Hematopoietic multipotent progenitor cell treated with erythropoietin and hydrocortisone succinate and interleukin-3 and kit ligand, for 4 days (in vitro differentiated cells): Measurements from ENCODE around the gene MRM2.

ENCODE experiments used
- DNase-seq: peaks from one replicate; pipeline ENCODE4 v3.0.0-alpha.2; 2015

MRM2 gene

DNA sequence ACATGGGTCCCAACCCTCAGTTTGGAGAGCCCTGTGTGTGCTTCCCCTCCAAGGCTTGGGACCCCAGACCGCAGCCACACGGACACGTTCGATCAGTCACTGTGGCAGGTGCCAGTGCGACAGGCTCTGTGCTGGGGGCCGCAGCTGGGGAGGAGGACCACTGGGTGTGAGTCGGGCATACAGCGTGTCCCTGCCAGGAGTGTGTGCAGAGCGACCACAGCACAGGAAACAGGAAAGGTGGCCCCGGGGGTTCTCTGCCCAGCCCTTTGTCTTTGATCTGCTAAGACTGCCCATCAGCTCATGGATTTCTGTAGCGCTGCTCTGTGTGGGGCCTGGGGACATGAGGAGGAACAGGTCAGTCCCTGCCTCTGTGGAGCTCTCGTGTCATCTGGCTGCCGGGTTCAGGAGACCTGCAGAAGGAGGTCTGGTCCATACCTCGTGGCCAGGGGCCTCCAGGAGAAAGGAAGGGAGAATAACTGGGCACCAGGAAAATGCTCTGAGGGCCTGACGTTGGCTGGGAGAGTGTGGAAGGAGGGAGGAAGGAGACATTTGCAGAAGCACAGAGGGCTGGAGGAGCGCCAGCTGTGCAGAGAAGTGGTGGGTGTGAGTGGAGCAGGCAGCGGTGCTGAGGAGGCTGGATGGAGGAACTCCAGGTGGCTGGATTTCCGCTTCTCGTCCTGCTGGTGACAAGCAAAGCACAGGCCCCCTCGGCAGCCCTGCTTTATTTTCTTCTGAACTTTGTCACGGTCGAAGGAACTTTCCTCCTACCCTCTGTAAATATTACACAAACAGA, 4.1 kb upstream of the MRM2 start:
- peak; percentile 68 for DNase-seq

GRCh38 chr7:2244404-2244995, 2.5 kb upstream of the MRM2 start:
- no peak for DNase-seq

GRCh38 chr7:2243458-2243857, 1.5 kb upstream of the MRM2 start:
- peak; percentile 26 for DNase-seq

DNA sequence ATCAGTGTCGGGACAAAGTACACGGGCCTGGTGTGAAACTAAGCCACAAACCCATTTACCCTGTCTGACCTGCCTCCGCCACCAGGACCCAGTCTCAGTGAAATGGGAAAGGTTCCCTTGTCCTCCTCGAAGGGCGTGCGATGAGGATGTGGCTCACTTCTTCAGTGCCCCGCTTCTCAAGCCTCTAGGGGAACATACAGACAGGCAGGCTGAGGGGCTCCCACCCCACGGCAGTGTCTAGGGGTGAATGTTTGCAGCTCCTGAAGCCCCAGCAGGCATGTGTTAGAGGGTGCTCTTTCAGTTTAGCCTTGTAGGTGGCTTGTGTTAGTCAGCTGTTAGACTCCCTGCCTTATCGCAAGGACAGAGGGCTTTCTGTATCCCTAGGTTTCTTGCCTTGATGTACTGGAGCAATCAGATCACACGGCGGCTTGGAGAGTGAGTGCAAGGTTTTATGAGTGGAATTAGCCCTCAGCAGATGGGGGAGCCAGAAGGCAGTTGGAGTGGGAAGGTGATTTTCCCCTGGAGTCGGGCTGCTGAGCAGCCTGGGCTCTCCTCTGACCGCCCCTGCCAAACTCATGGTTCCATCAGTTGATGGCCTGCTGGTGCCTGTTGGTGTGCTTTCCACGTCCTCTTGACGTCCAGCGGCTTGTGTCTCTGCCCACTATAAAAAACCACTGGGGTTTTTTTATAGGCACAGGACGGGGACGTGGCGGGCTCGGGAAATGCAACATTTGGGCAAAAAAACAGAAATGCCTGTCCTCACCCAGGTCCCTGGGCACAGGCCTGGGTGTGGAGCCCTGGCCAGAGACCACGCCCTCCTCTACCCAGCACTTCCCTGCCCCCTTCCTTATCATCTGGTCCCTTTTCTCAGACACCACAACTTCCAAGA, 780 bp upstream of the MRM2 start:
- peak; percentile 69 for DNase-seq

GRCh38 chr7:2239242-2239641, 2.8 kb downstream of the MRM2 start:
- no peak for DNase-seq

DNA sequence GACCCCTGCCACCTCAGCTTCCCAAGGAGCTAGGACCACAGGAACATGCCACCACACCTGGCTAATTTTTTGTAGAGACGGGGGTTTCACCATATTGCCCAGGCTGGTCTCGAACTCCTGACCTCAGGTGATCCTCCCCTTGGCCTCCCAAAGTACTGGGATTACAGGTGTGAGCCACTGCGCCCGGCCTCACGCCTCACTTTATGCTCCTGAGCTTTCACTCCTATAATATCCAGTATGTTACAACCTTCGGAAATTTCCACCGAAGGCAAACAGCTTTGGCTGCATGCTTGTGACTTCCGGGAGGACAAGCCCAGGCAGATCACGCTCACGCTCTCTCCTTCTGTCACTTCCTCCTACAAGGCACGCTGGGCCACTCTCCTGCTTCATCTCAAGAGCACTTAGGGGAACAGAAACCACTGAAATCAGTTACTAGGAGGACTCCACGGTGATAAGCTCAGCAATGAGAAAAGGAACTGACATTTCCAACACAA, 4.8 kb downstream of the MRM2 start:
- DNase-seq: peak; percentile 55

GRCh38 chr7:2233926-2234325, 8.1 kb downstream of the MRM2 start:
- DNase-seq: no peak

GRCh38 chr7:2232766-2233520, 9.1 kb downstream of the MRM2 start, which contains the start of gene MAD1L1:
MAD1L1 (minus strand) TSS chr7:2232945; CDS start chr7:2230133, 2,812 bp downstream.
- peak; percentile 95 for DNase-seq

DNA sequence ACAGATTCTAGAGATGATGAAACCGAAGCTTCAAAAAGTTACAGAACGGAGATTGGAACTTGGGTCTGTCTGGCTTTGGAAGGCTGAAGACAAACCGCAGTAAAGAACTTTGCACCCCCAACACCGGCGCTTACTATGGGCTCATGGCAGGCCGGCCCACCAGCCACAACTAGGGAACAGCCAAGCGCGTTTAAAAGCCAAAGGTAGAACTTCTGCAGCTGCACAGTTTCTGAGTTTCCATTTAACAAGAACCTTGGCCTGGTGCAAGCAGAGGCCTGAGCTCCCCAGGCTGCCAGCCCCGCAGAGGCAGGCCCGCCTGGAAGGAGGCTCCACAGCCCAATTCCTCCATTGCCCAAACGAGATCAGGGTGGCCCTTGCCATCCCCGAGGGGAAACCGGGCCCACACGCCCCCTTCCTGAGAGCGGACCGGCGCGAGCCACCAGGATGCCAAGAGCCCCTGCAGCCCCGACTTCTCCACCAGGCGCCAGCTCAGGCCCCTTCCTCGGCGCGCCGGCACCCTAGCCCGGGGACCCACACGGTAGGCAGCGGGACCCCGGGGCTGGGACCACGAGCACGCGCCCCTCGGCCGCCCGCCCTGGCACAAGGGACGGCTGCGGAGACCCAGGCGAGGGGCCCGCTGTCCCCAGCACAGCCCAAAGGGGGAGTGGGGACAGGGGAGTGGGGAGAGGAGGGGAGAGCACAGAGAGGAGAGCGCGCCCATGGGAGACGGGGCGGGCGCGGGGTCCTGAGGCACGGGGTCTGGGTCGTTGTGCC, 9.8 kb downstream of the MRM2 start:
- peak; percentile 44 for DNase-seq

DNA sequence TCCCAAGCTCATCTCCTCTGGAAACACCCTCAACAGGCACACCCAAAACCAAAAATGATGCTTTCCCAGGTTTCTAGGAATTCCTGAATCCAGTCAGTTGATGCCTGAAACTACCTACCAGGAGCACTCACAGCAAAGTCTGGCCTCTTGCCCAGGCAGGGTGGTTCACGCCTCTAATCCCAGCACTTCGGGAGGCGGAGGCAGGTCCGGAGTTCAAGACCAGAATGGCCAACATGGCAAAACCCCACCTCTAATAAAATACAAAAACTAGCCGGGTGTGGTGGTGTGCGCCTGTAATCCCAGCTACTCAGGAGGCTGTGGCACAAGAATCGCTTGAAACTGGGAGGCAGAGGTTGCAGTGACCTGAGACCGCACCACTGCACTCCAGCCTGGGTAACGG, 11.1 kb downstream of the MRM2 start:
- no peak for DNase-seq

DNA sequence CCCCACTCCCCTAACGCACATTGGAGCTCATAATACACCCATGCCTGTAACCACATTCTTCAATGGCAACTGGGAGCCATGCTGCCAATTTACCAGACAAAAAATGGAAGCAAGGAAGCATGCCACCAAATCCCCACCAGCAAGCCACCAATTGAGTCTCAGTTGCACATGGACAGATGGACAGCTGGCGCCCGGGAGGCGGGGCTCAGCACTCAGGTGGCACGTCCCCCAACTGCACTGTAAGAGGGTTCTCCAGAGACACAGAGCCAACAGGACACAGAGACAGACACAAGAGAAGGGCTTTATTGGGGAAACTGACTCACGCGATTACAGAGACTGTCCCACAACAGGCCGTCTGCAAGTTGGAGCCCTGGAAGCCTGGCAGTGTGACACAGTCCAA, 11.8 kb downstream of the MRM2 start:
- no peak for DNase-seq

DNA sequence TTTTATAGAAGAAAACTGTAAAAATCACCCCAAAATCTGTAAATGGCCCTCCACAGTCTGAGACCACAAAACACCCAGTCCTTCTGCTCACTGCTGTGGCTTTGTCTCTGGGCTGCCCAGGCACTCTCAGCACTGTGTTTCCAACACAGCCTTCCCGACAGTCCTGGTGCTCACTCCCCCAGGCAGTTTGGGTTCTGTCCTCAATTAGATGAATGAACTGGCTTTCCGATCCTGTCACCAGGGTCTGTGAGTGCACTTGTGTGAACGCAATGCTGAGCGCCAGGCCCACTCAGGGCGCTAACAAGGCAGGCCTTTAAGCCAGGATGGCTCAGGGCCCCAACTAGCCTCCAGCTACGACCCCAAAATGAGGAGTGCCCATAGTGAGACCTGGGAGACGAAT, 12.5 kb downstream of the MRM2 start:
- no peak for DNase-seq

DNA sequence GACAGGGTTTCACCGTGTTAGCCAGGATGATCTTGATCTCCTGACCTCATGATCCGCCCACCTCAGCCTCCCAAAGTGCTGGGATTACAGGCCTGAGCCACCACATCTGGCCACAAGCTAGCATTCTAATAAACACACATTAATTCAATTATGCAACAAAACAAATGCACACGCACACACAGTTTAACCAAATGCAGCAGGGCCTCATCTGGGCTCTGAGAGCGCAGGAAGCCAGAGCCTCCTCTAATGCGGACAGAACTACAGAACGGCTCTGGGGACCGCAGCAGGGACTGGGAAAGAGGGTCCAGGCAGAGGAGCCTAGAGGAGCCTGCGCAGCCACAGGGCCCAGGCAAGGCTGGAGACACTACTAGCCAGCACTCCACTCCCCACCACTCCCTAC, 13.1 kb downstream of the MRM2 start:
- no peak for DNase-seq

- DNase-seq: no peak
These were observed 14.3 kb downstream of the MRM2 start for GRCh38 chr7:2227699-2228098.

GRCh38 chr7:2225830-2226229, 16.2 kb downstream of the MRM2 start:
- DNase-seq: no peak

- no peak for DNase-seq
These were observed 16.7 kb downstream of the MRM2 start for GRCh38 chr7:2225336-2225735.

- DNase-seq: no peak
These were observed 17.1 kb downstream of the MRM2 start for GRCh38 chr7:2224934-2225333.

DNA sequence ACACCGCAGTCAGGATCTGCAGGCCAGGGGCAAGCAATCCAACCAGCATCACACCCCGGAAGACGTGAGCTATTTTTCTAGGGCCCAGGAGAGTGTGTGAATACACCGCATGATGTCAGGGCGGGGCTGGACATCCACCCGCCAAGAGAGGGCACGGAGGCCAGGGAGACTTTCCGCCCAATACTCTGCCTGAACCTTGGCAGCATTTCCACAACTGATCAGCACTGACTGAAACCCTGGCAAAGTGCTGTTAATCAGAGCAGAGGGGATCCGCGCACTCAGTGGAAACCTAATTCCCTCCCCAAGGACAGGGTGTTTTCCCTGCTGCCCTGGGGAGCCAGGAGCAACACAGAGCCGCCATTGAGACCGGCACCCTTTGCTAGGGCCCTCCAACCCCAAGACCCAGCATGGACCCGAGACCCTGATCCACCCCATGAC, 17.5 kb downstream of the MRM2 start:
- DNase-seq: no peak

- no peak for DNase-seq
These were observed 18.7 kb downstream of the MRM2 start for GRCh38 chr7:2223321-2223720.

DNA sequence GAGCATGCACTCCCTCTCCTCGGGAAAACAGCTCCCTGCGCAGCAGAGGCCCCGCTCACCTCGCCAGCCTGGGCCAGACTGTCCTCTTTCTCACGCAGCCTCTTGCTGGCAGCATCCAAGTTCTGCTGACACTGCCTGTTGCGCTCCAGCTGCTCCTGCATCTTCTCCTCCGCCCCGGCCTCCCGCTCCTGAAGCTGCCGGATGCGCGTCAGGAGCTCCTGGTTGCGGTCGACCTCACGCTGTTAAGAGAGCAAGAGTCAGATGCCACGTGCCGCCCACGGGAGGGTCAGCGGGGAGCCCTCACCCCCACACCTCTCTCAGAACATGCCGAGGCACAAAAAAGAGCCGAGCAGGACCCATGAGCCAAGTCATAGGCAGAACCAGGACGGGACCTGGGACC, 19.5 kb downstream of the MRM2 start:
- no peak for DNase-seq

- DNase-seq: no peak
These were observed 21.1 kb downstream of the MRM2 start for GRCh38 chr7:2220954-2221353.

GRCh38 chr7:2220506-2220905, 21.5 kb downstream of the MRM2 start:
- DNase-seq: no peak
